Keratinocyte (primary cell): ENCODE results near the gene GSTM4. TPM values are rescaled to one million over a fixed set of nuclear protein-coding genes. Genes with fewer than 3 reads are reported as not detected.
"Not testable (repeated sequence)": the region's sequence is repeated elsewhere in the genome, so short reads cannot be mapped to it uniquely, and the experiment has no call there.

Experiments
- DNase-seq: peaks from one replicate; pipeline ENCODE4 v3.0.0-alpha.2; 2011; ENCODE audit warnings: low read depth, missing footprints, low spot score
- FAIRE-seq: peaks from 2 replicates; lab custom pipeline; 2011; peaks lifted over from hg19 to GRCh38; lab: Jason Lieb, UNC
- H2AFZ ChIP-seq: 2 replicates; pipeline ENCODE4 v1.6.0; 2012; ENCODE audit warnings: low read length, control low read depth, inconsistent platforms; ENCODE audit not compliant: control insufficient read depth
- H3K27ac ChIP-seq: 2 replicates; pipeline ENCODE4 v1.5.1; 2011; ENCODE audit warnings: low read length; ENCODE audit not compliant: control insufficient read depth, insufficient read depth
- H3K27me3 ChIP-seq: 3 replicates; pipeline ENCODE4 v1.6.0; 2011; ENCODE audit warnings: low read length; ENCODE audit not compliant: control insufficient read depth, insufficient read depth; ENCODE audit errors: extremely low read depth
- H3K36me3 ChIP-seq, 2 experiments: 2 replicates in 1 of 2; 3 replicates in 1 of 2; pipeline ENCODE4 v1.5.1; 2011; ENCODE audit warnings: low read length in 2 of 2, mild to moderate bottlenecking in 1 of 2; ENCODE audit not compliant: control insufficient read depth in 2 of 2, insufficient read depth in 2 of 2; ENCODE audit errors: extremely low read depth in 1 of 2
- H3K4me1 ChIP-seq: 3 replicates; pipeline ENCODE4 v1.5.1; 2011; ENCODE audit warnings: low read length; ENCODE audit not compliant: control insufficient read depth, insufficient read depth; ENCODE audit errors: extremely low read depth
- H3K4me2 ChIP-seq: 3 replicates; pipeline ENCODE4 v1.6.0; 2011; ENCODE audit warnings: low read depth, low read length; ENCODE audit not compliant: control insufficient read depth, insufficient read depth; ENCODE audit errors: extremely low read depth
- H3K4me3 ChIP-seq, 3 experiments: fragments of 200-600 bp in 1 of 3; sonication (generic) in 1 of 3; 2 replicates in 2 of 3; 3 replicates in 1 of 3; pipeline ENCODE4 v1.5.1; 2011 to 2016; ENCODE audit warnings: low read length in 3 of 3, mild to moderate bottlenecking in 3 of 3, control low read depth in 2 of 3, inconsistent platforms in 1 of 3, low read depth in 1 of 3, mixed read lengths in 1 of 3, mixed run types in 1 of 3, moderate library complexity in 1 of 3; ENCODE audit not compliant: control insufficient read depth in 2 of 3, insufficient read depth in 2 of 3; ENCODE audit errors: extremely low read depth in 1 of 3
- H3K79me2 ChIP-seq: 2 replicates; pipeline ENCODE4 v1.6.0; 2012; ENCODE audit warnings: low read length; ENCODE audit not compliant: control insufficient read depth, insufficient read depth
- H3K9ac ChIP-seq: 3 replicates; pipeline ENCODE4 v1.6.0; 2011; ENCODE audit warnings: low read length; ENCODE audit not compliant: control insufficient read depth, insufficient read depth; ENCODE audit errors: extremely low read depth
- H3K9me1 ChIP-seq: 3 replicates; pipeline ENCODE4 v1.6.0; 2011; ENCODE audit warnings: low read length; ENCODE audit not compliant: control insufficient read depth, insufficient read depth; ENCODE audit errors: extremely low read depth
- H3K9me3 ChIP-seq: 2 replicates; pipeline ENCODE4 v1.5.1; 2012; ENCODE audit warnings: low read depth, low read length; ENCODE audit not compliant: control insufficient read depth
- H4K20me1 ChIP-seq: 3 replicates; pipeline ENCODE4 v1.6.0; 2011; ENCODE audit warnings: low read length; ENCODE audit not compliant: control insufficient read depth, insufficient read depth; ENCODE audit errors: extremely low read depth
- CTCF ChIP-seq, 3 experiments: IDR thresholded peaks in 1 of 3; conservative IDR thresholded peaks in 1 of 3; optimal IDR thresholded peaks in 1 of 3; 2 replicates in 2 of 3; 3 replicates in 1 of 3; pipeline versions ENCODE3 to v1.5.1; 2011; ENCODE audit warnings: low read length in 3 of 3, mild to moderate bottlenecking in 3 of 3, moderate library complexity in 2 of 3, control low read depth in 1 of 3, inconsistent platforms in 1 of 3; ENCODE audit not compliant: insufficient read depth in 2 of 3; ENCODE audit errors: extremely low read depth in 1 of 3
- EZH2 ChIP-seq: IDR thresholded peaks from one replicate; pipeline ENCODE4 v1.6.1; 2012; ENCODE audit warnings: inconsistent platforms, mild to moderate bottlenecking, low read length, moderate library complexity
- dilution Hi-C: fragments of 300-500 bp; cut with MboI; formaldehyde crosslinking; loops from one replicate; pipeline ENCODE4 v1.7.0; 2020; ENCODE audit warnings: low sequenced_read_pairs; ENCODE audit not compliant: extremely low pct_ligation_motif_present
- polyA plus RNA-seq, 5 experiments: library from polyadenylated mRNA; depleted of rRNA in 3 of 5; stranded (reverse) in 3 of 5; stranded (forward) in 1 of 5; unstranded in 1 of 5; fragments of >200 nt; gene quantifications; 1 replicate in 1 of 5; 2 replicates in 3 of 5; 3 replicates in 1 of 5; pipeline versions ENCODE4 v1.2.1 to v1.2.3, GENCODE V29; 2011 to 2012; ENCODE audit warnings: missing spikeins in 2 of 5, low read depth in 1 of 5, low replicate concordance in 1 of 5

GSTM4 gene
- polyA plus RNA-seq, 1 donor (not counting 4 experiments of a cell fraction or from before 2014, with no cell fraction given), result 15.9 TPM

- TF ChIP-seq CTCF (optimal IDR thresholded peaks at IDR 0.05 in 1 of 3, IDR thresholded peaks at IDR 0.05 in 1 of 3, conservative IDR thresholded peaks at IDR 0.05 in 1 of 3; ENCODE audit: extremely low read depth in 1 of 3, insufficient read depth in 2 of 3, low read length in 3 of 3) (no peak), EZH2 (no peak)
- no peaks in the 10 kb centered on the region for H3K9me3 ChIP-seq
- H3K79me2 ChIP-seq, result no peaks in the 10 kb centered on the region
- no peak overlapping the region for H3K9ac ChIP-seq
- H3K4me3 ChIP-seq, result no peak overlapping the region
- DNase-seq (no peak), FAIRE-seq (no peak)
- H3K4me1 ChIP-seq, result no peaks in the 10 kb centered on the region
- H4K20me1 ChIP-seq, result no peaks in the 10 kb centered on the region
- H3K27me3 ChIP-seq, result no peaks in the 10 kb centered on the region
- no peaks in the 10 kb centered on the region for H3K9me1 ChIP-seq
- H2AFZ ChIP-seq, result no peak overlapping the region
- dilution Hi-C loops, result no loop called here
- H3K36me3 ChIP-seq, result no peaks in the 10 kb centered on the region
- no peak overlapping the region for H3K4me2 ChIP-seq
- no peak overlapping the region for H3K27ac ChIP-seq
Observed at GRCh38 chr1:109704173-109704572, 48.3 kb downstream of the GSTM4 start.

- FAIRE-seq, result no peak
- no peaks in the 10 kb centered on the region for H4K20me1 ChIP-seq
- no peak for DNase-seq
Observed at GRCh38 chr1:109705411-109705810, 49.5 kb downstream of the GSTM4 start.

GRCh38 chr1:109708949-109709348, 53.0 kb downstream of the GSTM4 start:
- H3K27ac ChIP-seq, H4K20me1 ChIP-seq, H3K79me2 ChIP-seq, DNase-seq, H3K4me2 ChIP-seq, H3K4me1 ChIP-seq, dilution Hi-C loops, FAIRE-seq, H3K4me3 ChIP-seq, H3K9ac ChIP-seq, H3K9me3 ChIP-seq, H3K36me3 ChIP-seq, H2AFZ ChIP-seq, H3K27me3 ChIP-seq, H3K9me1 ChIP-seq: not testable (repeated sequence)

More at GRCh38 chr1:109705411-109705810, 49.5 kb downstream of the GSTM4 start:
- dilution Hi-C loops, result no loop called here
- Histone ChIP-seq H3K27me3 (no peaks in the 10 kb centered on the region), H3K27ac (no peak overlapping the region), H3K4me1 (no peaks in the 10 kb centered on the region), H3K9me3 (no peaks in the 10 kb centered on the region), H3K9me1 (no peaks in the 10 kb centered on the region), H3K4me2 (no peak overlapping the region), H2AFZ (no peak overlapping the region), H3K36me3 (no peaks in the 10 kb centered on the region), H3K79me2 (no peaks in the 10 kb centered on the region), H3K9ac (no peak overlapping the region), H3K4me3 (no peak overlapping the region)
- TF ChIP-seq EZH2 (no peak), CTCF (optimal IDR thresholded peaks at IDR 0.05 in 1 of 3, IDR thresholded peaks at IDR 0.05 in 1 of 3, conservative IDR thresholded peaks at IDR 0.05 in 1 of 3; ENCODE audit: extremely low read depth in 1 of 3, insufficient read depth in 2 of 3, low read length in 3 of 3) (no peak)

- dilution Hi-C loops, FAIRE-seq, DNase-seq, H3K27me3 ChIP-seq, H3K79me2 ChIP-seq, H3K4me1 ChIP-seq, H3K9me3 ChIP-seq, H4K20me1 ChIP-seq, H3K9me1 ChIP-seq, H3K36me3 ChIP-seq, H3K4me3 ChIP-seq, H3K9ac ChIP-seq, H3K4me2 ChIP-seq, H2AFZ ChIP-seq, H3K27ac ChIP-seq: not testable (repeated sequence)
Observed at GRCh38 chr1:109709822-109710221, 53.9 kb downstream of the GSTM4 start.
